ENCODE results near the gene ADAMTS2.

DNA sequence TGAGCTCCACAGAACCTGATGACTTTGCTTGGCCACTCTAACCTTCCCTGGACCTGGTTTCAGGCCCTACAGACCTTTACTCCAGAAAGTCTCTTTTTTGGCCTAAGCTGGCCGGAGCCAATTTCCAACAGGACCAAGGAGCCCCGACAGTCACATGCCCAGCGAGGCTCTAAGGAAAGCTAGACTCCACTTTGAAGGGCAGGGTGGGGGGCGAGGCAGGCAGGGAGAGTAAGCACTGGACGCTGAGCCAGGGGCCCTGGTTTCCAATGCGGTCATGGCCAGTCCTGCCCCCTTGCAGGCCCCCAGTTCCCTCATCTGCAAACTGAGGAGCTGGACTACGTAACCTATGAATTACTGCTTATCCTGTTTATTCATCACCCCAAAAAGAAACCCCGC lies 65.2 kb downstream of the ADAMTS2 start:
- TF ChIP-seq, protein P1, sequence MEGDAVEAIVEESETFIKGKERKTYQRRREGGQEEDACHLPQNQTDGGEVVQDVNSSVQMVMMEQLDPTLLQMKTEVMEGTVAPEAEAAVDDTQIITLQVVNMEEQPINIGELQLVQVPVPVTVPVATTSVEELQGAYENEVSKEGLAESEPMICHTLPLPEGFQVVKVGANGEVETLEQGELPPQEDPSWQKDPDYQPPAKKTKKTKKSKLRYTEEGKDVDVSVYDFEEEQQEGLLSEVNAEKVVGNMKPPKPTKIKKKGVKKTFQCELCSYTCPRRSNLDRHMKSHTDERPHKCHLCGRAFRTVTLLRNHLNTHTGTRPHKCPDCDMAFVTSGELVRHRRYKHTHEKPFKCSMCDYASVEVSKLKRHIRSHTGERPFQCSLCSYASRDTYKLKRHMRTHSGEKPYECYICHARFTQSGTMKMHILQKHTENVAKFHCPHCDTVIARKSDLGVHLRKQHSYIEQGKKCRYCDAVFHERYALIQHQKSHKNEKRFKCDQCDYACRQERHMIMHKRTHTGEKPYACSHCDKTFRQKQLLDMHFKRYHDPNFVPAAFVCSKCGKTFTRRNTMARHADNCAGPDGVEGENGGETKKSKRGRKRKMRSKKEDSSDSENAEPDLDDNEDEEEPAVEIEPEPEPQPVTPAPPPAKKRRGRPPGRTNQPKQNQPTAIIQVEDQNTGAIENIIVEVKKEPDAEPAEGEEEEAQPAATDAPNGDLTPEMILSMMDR (IDR thresholded peaks at IDR 0.05; ENCODE audit: insufficient read depth, low read depth, low read length) = no peak
- no peak for TF ChIP-seq EZH2 (IDR thresholded peaks at IDR 0.05; ENCODE audit: insufficient read depth, low read length)

All from astrocyte (in vitro differentiated cells and primary cell).